GM23338 (cell line): ENCODE measurements around the gene NAPB. TPM values are rescaled to one million over a fixed set of nuclear protein-coding genes. Genes with fewer than 3 reads are reported as not detected.

Experiments
- ATAC-seq: fragments of 200-7000 bp; cut with Tn5 transposase; 3 replicates; pipeline ENCODE4 v1.9.1; 2020
- DNase-seq: peaks from one replicate; pipeline ENCODE4 v3.0.0-alpha.2; 2015; ENCODE audit warnings: low spot score
- H2AFZ ChIP-seq: fragments of 200-600 bp; sonication (generic); 2 replicates; pipeline ENCODE4 v1.8.0; 2016; ENCODE audit warnings: antibody characterized with exemption, mild to moderate bottlenecking, moderate library complexity
- H3F3A ChIP-seq: fragments of 200-600 bp; sonication (generic); replicated peaks from 2 replicates; pipeline ENCODE4 v1.8.0; 2017; ENCODE audit warnings: antibody characterized with exemption, mixed run types, low read depth
- H3K27ac ChIP-seq: fragments of 200-600 bp; sonication (generic); 2 replicates; pipeline ENCODE4 v1.6.1; 2016; ENCODE audit warnings: low read depth
- H3K27me3 ChIP-seq: fragments of 200-600 bp; sonication (generic); 2 replicates; pipeline ENCODE4 v1.8.0; 2016; ENCODE audit warnings: mild to moderate bottlenecking, mixed run types, moderate library complexity; ENCODE audit not compliant: insufficient read depth
- H3K36me3 ChIP-seq: fragments of 200-600 bp; sonication (generic); 2 replicates; pipeline ENCODE4 v1.8.0; 2016; ENCODE audit warnings: mild to moderate bottlenecking; ENCODE audit not compliant: insufficient read depth
- H3K4me1 ChIP-seq: fragments of 200-600 bp; sonication (generic); 2 replicates; pipeline ENCODE4 v1.8.0; 2016; ENCODE audit warnings: mild to moderate bottlenecking, moderate library complexity; ENCODE audit not compliant: insufficient read depth
- H3K4me2 ChIP-seq: fragments of 200-600 bp; sonication (generic); 2 replicates; pipeline ENCODE4 v1.7.1; 2017; ENCODE audit warnings: mixed run types
- H3K4me3 ChIP-seq: fragments of 200-600 bp; sonication (generic); 2 replicates; pipeline ENCODE4 v1.6.1; 2016; ENCODE audit warnings: mixed run types
- H3K79me2 ChIP-seq: fragments of 200-600 bp; sonication (generic); replicated peaks from 2 replicates; pipeline ENCODE4 v1.8.0; 2017; ENCODE audit warnings: mild to moderate bottlenecking; ENCODE audit not compliant: insufficient read depth
- H3K9me2 ChIP-seq: fragments of 200-600 bp; sonication (generic); 2 replicates; pipeline ENCODE4 v1.8.0; 2017; ENCODE audit not compliant: insufficient read depth
- H4K20me1 ChIP-seq: fragments of 200-600 bp; sonication (generic); replicated peaks from 2 replicates; pipeline ENCODE4 v1.8.0; 2017; ENCODE audit warnings: mild to moderate bottlenecking; ENCODE audit not compliant: insufficient read depth
- H3K27ac Mint-ChIP-seq: 2 replicates; pipeline ENCODE4 v1.8.0; 2020; ENCODE audit warnings: inconsistent platforms, mild to moderate bottlenecking, moderate library complexity, mixed read lengths
- H3K27me3 Mint-ChIP-seq: 3 replicates; pipeline ENCODE4 v1.8.0; 2022; ENCODE audit warnings: low read depth, mild to moderate bottlenecking, moderate library complexity, mixed read lengths, inconsistent platforms; ENCODE audit not compliant: insufficient read depth, poor library complexity
- H3K36me3 Mint-ChIP-seq: 3 replicates; pipeline ENCODE4 v1.8.0; 2021; ENCODE audit warnings: low read depth, mild to moderate bottlenecking, inconsistent platforms, moderate library complexity, mixed read lengths
- H3K4me1 Mint-ChIP-seq: 3 replicates; pipeline ENCODE4 v1.8.0; 2020; ENCODE audit warnings: mild to moderate bottlenecking, inconsistent platforms, mixed read lengths
- H3K4me3 Mint-ChIP-seq: 3 replicates; pipeline ENCODE4 v1.8.0; 2021; ENCODE audit warnings: moderate library complexity, mild to moderate bottlenecking, inconsistent platforms, mixed read lengths
- H3K9me3 Mint-ChIP-seq: 3 replicates; pipeline ENCODE4 v1.8.0; 2020; ENCODE audit warnings: moderate library complexity, mild to moderate bottlenecking, inconsistent platforms, mixed read lengths
- CTCF ChIP-seq, 2 experiments: fragments of 200-600 bp in 1 of 2; sonication (generic) in 1 of 2; conservative IDR thresholded peaks; 2 replicates each; pipeline versions ENCODE4 v1.5.1 to v1.6.1; 2016 to 2017; ENCODE audit warnings: antibody characterized with exemption in 2 of 2, low read depth in 2 of 2, mild to moderate bottlenecking in 2 of 2, moderate library complexity in 1 of 2
- NANOG ChIP-seq: IDR thresholded peaks from 2 replicates; pipeline ENCODE4 v1.6.1; 2016; ENCODE audit warnings: antibody characterized with exemption, borderline replicate concordance
- STAT1 ChIP-seq: IDR thresholded peaks from one replicate; pipeline ENCODE4 v1.6.1; 2016; ENCODE audit warnings: antibody characterized with exemption; ENCODE audit not compliant: unreplicated experiment
- ZNF331 ChIP-seq: fragments of 250-450 bp; sonication (Bioruptor Pico); IDR thresholded peaks from 2 replicates; pipeline ENCODE4 v1.5.0; 2020; ENCODE audit warnings: low read depth, mild to moderate bottlenecking, moderate library complexity
- ZNF462 ChIP-seq: fragments of 250-450 bp; sonication (Bioruptor Pico); IDR thresholded peaks from 2 replicates; pipeline ENCODE4 v1.5.0; 2020; ENCODE audit warnings: mild to moderate bottlenecking, moderate library complexity
- polyA plus RNA-seq: library from polyadenylated mRNA; unstranded; fragments of >200 nt; fragmentation: Nextera tagmentation; extraction: Ambion mirVana; gene quantifications from 2 replicates; pipeline ENCODE4 v1.2.1, GENCODE V29; 2016
- total RNA-seq: library from RNA; depleted of rRNA; stranded (reverse); fragments of >200 nt; shearing (Covaris generic); gene quantifications from 2 replicates; pipeline ENCODE4 v1.2.3, GENCODE V29; 2014

NAPB gene
- total and polyA plus RNA-seq, 2 experiments from 2014 or later: 7.3 to 18.1 TPM

- TF ChIP-seq ZNF462 (CRISPR knock-in tag) (no peak), STAT1 (no peak), ZNF331 (CRISPR knock-in tag) (no peak)
Measured at GRCh38 chr20:23341073-23341472, 80.2 kb downstream of the NAPB start (continued).

- Mint-ChIP-seq H3K27me3 (no peaks in the 10 kb centered on the region), H3K27ac (no peak overlapping the region), H3K4me3 (no peak overlapping the region), H3K9me3 (peaks cover 7% of the 10 kb centered on the region; the same call in 1 of the 3 replicates), H3K36me3 (no peaks in the 10 kb centered on the region), H3K4me1 (peaks cover 9% of the 10 kb centered on the region)
- Histone ChIP-seq H4K20me1 (no peaks in the 10 kb centered on the region), H3K4me2 (no peak overlapping the region), H3K27ac (no peak overlapping the region), H3K4me3 (no peak overlapping the region), H3K4me1 (no peaks in the 10 kb centered on the region), H2AFZ (no peak overlapping the region), H3K36me3 (no peaks in the 10 kb centered on the region), H3F3A (no peaks in the 10 kb centered on the region), H3K79me2 (no peaks in the 10 kb centered on the region), H3K9me2 (no peaks in the 10 kb centered on the region), H3K27me3 (no peaks in the 10 kb centered on the region)
- TF ChIP-seq NANOG: no peak
- peak; percentile 69 to 89 for TF ChIP-seq CTCF (conservative IDR thresholded peaks at IDR 0.05; ENCODE audit: low read depth in 2 of 2)
- ATAC-seq (peak; percentile 94), DNase-seq (peak; percentile 80)
Measured at GRCh38 chr20:23340524-23340923, 80.8 kb downstream of the NAPB start.
